HG03460 (cell line): ENCODE measurements around the gene FOXD4L6.
"Not testable (repeated sequence)": the region's sequence is repeated elsewhere in the genome, so short reads cannot be mapped to it uniquely, and the experiment has no call there.

Experiments used
- ATAC-seq: cut with Tn5 transposase; IDR thresholded peaks from one replicate; pipeline ENCODE4 v1.9.1; 2021; ENCODE audit not compliant: unreplicated experiment

Gene FOXD4L6

GRCh38 chr9:41104542-41104941, 23.9 kb downstream of the FOXD4L6 start:
- ATAC-seq: not testable (repeated sequence)

GRCh38 chr9:41100508-41100907, 28.0 kb downstream of the FOXD4L6 start:
- not testable (repeated sequence) for ATAC-seq

- not testable (repeated sequence) for ATAC-seq
Observed at GRCh38 chr9:41098759-41099158, 29.7 kb downstream of the FOXD4L6 start.

- ATAC-seq: not testable (repeated sequence)
Observed at GRCh38 chr9:41095060-41095459, 33.4 kb downstream of the FOXD4L6 start.

DNA sequence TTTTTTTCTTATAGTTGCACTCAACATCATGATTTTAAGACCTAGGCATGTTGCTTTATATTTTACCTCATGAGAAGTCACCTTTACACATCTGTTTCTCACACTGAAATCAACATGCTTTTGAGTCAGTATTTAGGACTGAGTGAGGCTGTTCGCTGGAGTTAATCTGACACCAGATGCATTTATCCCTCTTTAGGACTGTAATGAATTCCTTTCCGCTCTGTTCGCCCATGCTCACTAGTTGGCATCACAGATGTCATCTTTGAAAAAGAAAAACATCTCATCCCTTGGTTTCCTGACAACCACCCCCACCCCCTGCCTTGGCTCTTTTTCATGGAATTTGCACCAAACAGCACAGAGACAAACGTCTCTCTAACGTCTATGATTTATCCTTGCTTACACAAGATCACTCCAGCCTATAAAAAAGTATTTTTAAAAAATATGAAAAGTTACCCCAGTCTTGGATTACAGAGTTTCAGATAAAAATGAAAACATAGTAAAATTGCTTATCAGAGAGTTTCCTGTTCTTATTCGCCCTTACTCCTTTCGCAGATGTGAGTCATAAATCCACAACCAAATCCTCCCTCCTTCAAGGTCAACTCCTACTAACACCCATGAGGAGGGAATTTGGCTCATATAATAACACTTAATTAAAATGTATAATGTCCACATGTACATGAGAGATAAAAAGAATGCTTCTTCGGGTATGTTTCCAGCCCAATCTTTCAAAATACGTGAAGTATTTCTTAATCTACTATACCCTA, 34.3 kb downstream of the FOXD4L6 start:
- ATAC-seq: not testable (repeated sequence)

DNA sequence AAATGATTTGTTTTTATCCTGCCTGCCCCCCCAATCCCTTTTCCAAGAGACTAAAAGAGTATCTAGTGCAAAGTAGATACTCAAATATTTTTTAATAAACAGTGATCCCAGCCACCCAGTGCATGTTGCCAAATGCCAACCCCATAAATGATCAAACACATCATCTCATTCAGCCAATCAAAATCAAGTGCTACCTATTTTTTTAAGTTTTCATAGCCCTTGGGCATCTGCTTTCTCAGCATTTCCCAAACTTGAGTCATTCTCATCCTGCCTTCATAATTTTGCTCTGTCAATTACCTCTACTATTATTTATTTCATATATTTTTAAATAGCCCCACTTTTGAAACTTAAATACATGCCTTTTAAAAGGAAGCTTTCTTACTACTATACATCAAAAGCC, 37.6 kb downstream of the FOXD4L6 start:
- ATAC-seq: not testable (repeated sequence)

DNA sequence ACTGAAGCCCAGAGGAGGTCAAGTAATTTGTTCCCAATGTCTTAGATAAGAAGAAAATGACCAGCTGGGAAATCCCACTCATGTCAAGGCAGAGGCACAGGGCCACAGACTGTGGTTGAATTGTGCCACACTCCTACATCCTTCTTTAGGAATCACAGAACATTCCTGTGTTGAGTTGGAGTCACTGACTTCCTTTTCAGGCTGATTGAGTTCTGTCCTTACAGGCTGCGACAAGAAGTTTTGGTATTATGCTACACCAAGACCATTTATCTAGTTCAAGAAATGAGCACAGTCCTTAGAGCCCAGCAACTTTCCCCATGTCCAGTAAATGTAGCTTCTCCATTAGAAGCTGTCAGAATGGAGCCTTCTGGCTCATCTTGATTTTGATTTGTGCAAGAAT, 38.1 kb downstream of the FOXD4L6 start:
- not testable (repeated sequence) for ATAC-seq

DNA sequence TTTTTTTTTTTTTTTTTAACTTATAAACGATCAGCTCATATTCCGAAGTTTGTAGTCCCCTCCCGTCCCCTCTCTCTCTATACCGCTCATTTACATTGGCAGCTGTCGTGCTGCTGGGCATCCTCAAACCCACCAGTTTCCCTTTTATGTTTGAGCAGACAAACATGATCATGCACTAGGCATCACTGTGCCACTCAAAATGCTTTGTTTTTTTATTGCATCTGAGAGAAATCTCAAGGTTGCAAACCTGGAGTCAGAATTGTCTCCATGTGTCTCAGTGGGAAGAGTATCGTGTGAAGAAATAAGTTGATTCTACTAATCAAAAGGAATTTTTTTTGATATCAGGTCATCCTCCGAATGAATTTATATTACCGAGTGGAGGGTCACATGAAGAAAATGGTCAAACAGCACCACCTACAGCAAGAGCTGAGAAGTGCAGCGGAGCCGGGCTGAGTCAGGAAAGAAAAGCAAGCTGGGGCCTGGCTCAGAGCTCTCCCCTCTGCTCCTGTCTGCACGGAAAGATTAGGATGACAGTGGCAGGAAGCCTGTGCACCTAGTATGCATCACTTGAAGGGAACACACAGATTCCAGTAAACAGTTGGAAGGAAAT, 39.9 kb downstream of the FOXD4L6 start:
- ATAC-seq: peak; percentile 77

- ATAC-seq: not testable (repeated sequence)
Observed at GRCh38 chr9:41087929-41088328, 40.6 kb downstream of the FOXD4L6 start.

- ATAC-seq: not testable (repeated sequence)
Observed at GRCh38 chr9:41087157-41087780, 41.2 kb downstream of the FOXD4L6 start.

GRCh38 chr9:41086685-41087084, 41.8 kb downstream of the FOXD4L6 start:
- not testable (repeated sequence) for ATAC-seq

GRCh38 chr9:41086215-41086614, 42.3 kb downstream of the FOXD4L6 start:
- not testable (repeated sequence) for ATAC-seq

DNA sequence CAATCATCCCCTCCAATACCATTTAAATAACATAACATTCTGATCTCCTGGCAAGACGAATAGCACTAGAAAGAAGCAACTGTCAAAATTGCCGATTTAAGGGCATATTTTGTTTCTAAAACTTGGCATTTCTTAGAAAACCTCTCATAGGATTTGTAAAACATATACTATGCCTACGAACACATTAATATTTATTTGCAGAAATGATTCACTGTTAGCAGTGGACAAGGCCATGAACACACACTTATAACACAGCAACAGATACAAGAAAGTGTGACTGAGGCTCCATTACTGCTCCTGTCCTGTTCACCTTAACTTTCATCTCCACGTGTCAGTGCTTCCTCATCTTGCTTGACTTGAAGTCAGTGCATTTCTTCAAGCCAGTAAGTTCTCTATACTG, 46.1 kb downstream of the FOXD4L6 start:
- ATAC-seq: not testable (repeated sequence)

DNA sequence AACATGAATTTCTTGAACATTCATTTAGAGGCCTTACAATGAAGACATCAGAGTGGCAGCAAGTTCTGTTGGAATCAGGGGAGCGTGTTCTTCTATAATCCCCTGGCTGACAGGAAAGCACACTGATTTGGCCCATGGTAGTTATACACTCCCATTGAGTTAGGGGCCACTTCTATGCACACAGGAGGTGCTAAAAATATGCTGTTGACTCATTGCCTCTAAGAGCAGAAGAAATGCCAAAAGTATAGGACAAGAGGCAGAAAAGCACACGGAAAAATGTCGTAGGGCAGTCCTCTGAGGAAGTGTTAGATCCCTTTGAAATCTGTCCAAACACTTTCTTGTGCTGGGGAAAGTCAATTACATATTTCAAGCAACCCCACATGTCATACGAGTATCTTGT, 49.0 kb downstream of the FOXD4L6 start:
- not testable (repeated sequence) for ATAC-seq

GRCh38 chr9:41077586-41077985, 50.9 kb downstream of the FOXD4L6 start:
- ATAC-seq: not testable (repeated sequence)
